ENCODE measurements around the gene FBXW2. TPM values are rescaled to one million over a fixed set of nuclear protein-coding genes. Genes with fewer than 3 reads are reported as not detected.

Gene FBXW2
- total RNA-seq, 2 experiments from 2014 or later, result 30.0 to 69.0 TPM

- peak overlapping the region; percentile 42 for H3K4me2 ChIP-seq (ENCODE audit: low read length)
- POLR2A ChIA-PET, result interaction anchor here (0.6 to 1.7 kb wide), 8 partner anchors 11 to 341 kb away, joined by 3 to 4 read pairs (median 3); no protein-coding TSS in a partner anchor
- no peak for TF ChIP-seq EZH2phosphoT487 (IDR thresholded peaks at IDR 0.05; ENCODE audit: borderline replicate concordance, low read depth, low read length)
- H2AFZ ChIP-seq (ENCODE audit: low read length), result peak overlapping the region; percentile 57; the same call in 1 of the 2 replicates
- peaks cover 23% of the 10 kb centered on the region for H3K4me1 ChIP-seq (ENCODE audit: insufficient read depth, low read length, poor library complexity, severe bottlenecking)
- H3K4me3 ChIP-seq (ENCODE audit: low read depth, low read length, poor library complexity, severe bottlenecking), result no peak overlapping the region
- H3K79me2 ChIP-seq (ENCODE audit: insufficient read depth, low read depth, low read length), result no peaks in the 10 kb centered on the region
- CTCF ChIA-PET (ENCODE audit: unreplicated experiment), result interaction anchor here (0.7 kb wide), 1 partner anchor 466 kb away, joined by 5 read pairs; no protein-coding TSS in a partner anchor
- no TSS peak for BruUV-seq (replicated peaks)
- intact Hi-C loops (cut with micrococcal nuclease; ENCODE audit: unreplicated experiment), result no loop called here
- H3K9me2 ChIP-seq (ENCODE audit: insufficient read depth, low read length), result no peaks in the 10 kb centered on the region
- H3K27ac ChIP-seq (ENCODE audit: low read depth, low read length, poor library complexity, severe bottlenecking), result peak overlapping the region; percentile 41
- no peaks in the 10 kb centered on the region for H3K9me3 ChIP-seq (ENCODE audit: low read length)
- no peaks in the 10 kb centered on the region for H4K20me1 ChIP-seq (ENCODE audit: insufficient read depth, low read length)
- H3K36me3 ChIP-seq (ENCODE audit: insufficient read depth, low read length), result no peaks in the 10 kb centered on the region
- no peak for DNase-seq (ENCODE audit: low spot score)
Observed at GRCh38 chr9:120734607-120735410, 58.4 kb downstream of the FBXW2 start.

- CTCF ChIA-PET (ENCODE audit: unreplicated experiment), result no interaction called here
- H3K4me1 ChIP-seq (ENCODE audit: insufficient read depth, low read length, poor library complexity, severe bottlenecking), result peaks cover 23% of the 10 kb centered on the region
- H3K4me2 ChIP-seq (ENCODE audit: low read length), result no peak overlapping the region
Observed at GRCh38 chr9:120733190-120733589, 60.0 kb downstream of the FBXW2 start.

More at GRCh38 chr9:120733190-120733589, 60.0 kb downstream of the FBXW2 start:
- H3K9me3 ChIP-seq (ENCODE audit: low read length), result no peaks in the 10 kb centered on the region
- no peaks in the 10 kb centered on the region for H3K9me2 ChIP-seq (ENCODE audit: insufficient read depth, low read length)
- H3K79me2 ChIP-seq (ENCODE audit: insufficient read depth, low read depth, low read length), result no peaks in the 10 kb centered on the region
- TF ChIP-seq CTCF (conservative IDR thresholded peaks at IDR 0.05; ENCODE audit: low read length) (no peak), EZH2phosphoT487 (IDR thresholded peaks at IDR 0.05; ENCODE audit: borderline replicate concordance, low read depth, low read length) (no peak)
- no TSS peak for BruUV-seq (replicated peaks)
- intact Hi-C loops (cut with micrococcal nuclease; ENCODE audit: unreplicated experiment), result no loop called here
- POLR2A ChIA-PET, result no interaction called here
- H3K36me3 ChIP-seq (ENCODE audit: insufficient read depth, low read length), result no peaks in the 10 kb centered on the region
- DNase-seq (ENCODE audit: low spot score), result no peak
- no peak overlapping the region for H3K27ac ChIP-seq (ENCODE audit: low read depth, low read length, poor library complexity, severe bottlenecking)
- H2AFZ ChIP-seq (ENCODE audit: low read length), result no peak overlapping the region
- H4K20me1 ChIP-seq (ENCODE audit: insufficient read depth, low read length), result no peaks in the 10 kb centered on the region
- no peak overlapping the region for H3K4me3 ChIP-seq (ENCODE audit: low read depth, low read length, poor library complexity, severe bottlenecking)
